Activated T-helper 2 cell treated with anti-CD3 and anti-CD28 coated beads, Interferon-gamma antibody, Interleukin-2, Interleukin-4, amounts not matched to agents 10 μg/mL and 5 μg/mL and 100 μg/mL, durations not matched to agents 14 hours and 24 hours and 36 hours (primary cell): ENCODE data around the gene TMEM178B. TPM values are rescaled to one million over a fixed set of nuclear protein-coding genes. Genes with fewer than 3 reads are reported as not detected.

Experiments
- DNase-seq: peaks from one replicate; pipeline ENCODE4 v3.0.0; 2021; ENCODE audit warnings: low spot score
- H3K27ac Mint-ChIP-seq: one replicate; pipeline ENCODE4 v1.8.0; 2021; ENCODE audit warnings: mixed read lengths
- H3K27me3 Mint-ChIP-seq: one replicate; pipeline ENCODE4 v1.8.0; 2021; ENCODE audit warnings: low read depth, mixed read lengths
- H3K36me3 Mint-ChIP-seq: one replicate; pipeline ENCODE4 v1.8.0; 2021; ENCODE audit warnings: low read depth, mixed read lengths
- H3K4me1 Mint-ChIP-seq: one replicate; pipeline ENCODE4 v1.8.0; 2021; ENCODE audit warnings: low read depth, mixed read lengths
- H3K4me3 Mint-ChIP-seq: one replicate; pipeline ENCODE4 v1.8.0; 2021; ENCODE audit warnings: low read depth, mild to moderate bottlenecking, moderate library complexity, mixed read lengths
- H3K9me3 Mint-ChIP-seq: one replicate; pipeline ENCODE4 v1.8.0; 2021; ENCODE audit warnings: mixed read lengths
- intact Hi-C: fragments of 100-400 bp; cut with micrococcal nuclease; formaldehyde crosslinking; loops from one replicate; pipeline ENCODE4 v1.15.1; 2023
- total RNA-seq: library from RNA; stranded (reverse); gene quantifications from 2 replicates; pipeline ENCODE4 v1.2.3, GENCODE V29; 2022

TMEM178B gene
- total RNA-seq, 1 donor from 2014 or later = 0.30 TPM

- intact Hi-C loops = no loop called here
- no peak for DNase-seq
- Mint-ChIP-seq H3K36me3 (no peaks in the 10 kb centered on the region), H3K9me3 (peaks cover 14% of the 10 kb centered on the region), H3K4me1 (peaks cover 11% of the 10 kb centered on the region), H3K27me3 (peaks cover 60% of the 10 kb centered on the region), H3K27ac (no peak overlapping the region), H3K4me3 (peak overlapping the region; percentile 55)
These were observed 438.0 kb downstream of the TMEM178B start for GRCh38 chr7:141511676-141512396.

DNA sequence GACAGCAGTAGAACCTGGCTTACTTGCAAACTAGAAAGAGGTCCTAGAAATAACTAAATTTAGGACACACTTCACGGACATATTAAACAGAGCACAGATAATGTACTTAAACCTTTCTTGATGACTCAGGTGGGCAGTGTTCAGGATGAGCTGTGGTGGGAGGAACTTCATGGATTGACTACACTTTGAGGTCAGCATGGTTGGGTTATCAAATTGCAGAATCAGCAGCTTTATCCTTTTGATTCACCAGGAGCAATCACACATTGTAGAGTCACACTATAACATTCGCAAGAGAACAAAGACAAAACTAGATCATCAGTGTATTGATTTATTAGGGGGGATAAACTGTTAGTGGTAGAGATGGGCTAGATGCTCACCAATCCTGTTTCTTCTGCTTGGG lies 438.7 kb downstream of the TMEM178B start:
- Mint-ChIP-seq H3K36me3 (no peaks in the 10 kb centered on the region), H3K27ac (no peak overlapping the region), H3K9me3 (peaks cover 14% of the 10 kb centered on the region), H3K4me3 (peak overlapping the region; percentile 55), H3K4me1 (peaks cover 11% of the 10 kb centered on the region), H3K27me3 (peaks cover 65% of the 10 kb centered on the region)
- no peak for DNase-seq
- intact Hi-C loops = no loop called here

DNA sequence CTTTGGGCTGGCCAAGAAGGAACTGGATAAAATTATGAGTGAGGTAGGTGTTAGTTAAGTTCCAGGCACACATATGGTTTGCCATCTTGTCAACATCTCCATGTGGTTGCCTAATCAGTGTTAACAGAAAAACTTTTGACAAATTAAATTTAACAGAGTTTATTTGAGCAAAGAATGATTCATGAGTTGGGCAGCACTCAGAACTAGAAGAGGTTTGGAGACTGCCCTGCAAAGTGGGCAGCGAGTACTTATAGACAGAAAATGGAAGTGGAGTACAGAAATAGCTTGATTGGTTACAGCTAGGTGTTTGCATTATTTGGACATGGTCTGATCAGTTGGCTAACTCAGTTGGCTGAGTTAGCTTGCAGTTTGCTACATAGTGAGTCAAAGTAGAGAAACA lies 439.9 kb downstream of the TMEM178B start:
- H3K4me1 Mint-ChIP-seq = peaks cover 11% of the 10 kb centered on the region
- intact Hi-C loops = no loop called here
- H3K27me3 Mint-ChIP-seq = peaks cover 66% of the 10 kb centered on the region
- no peaks in the 10 kb centered on the region for H3K36me3 Mint-ChIP-seq
- H3K4me3 Mint-ChIP-seq = no peak overlapping the region
- H3K27ac Mint-ChIP-seq = no peak overlapping the region
- DNase-seq = no peak
- peaks cover 14% of the 10 kb centered on the region for H3K9me3 Mint-ChIP-seq

DNA sequence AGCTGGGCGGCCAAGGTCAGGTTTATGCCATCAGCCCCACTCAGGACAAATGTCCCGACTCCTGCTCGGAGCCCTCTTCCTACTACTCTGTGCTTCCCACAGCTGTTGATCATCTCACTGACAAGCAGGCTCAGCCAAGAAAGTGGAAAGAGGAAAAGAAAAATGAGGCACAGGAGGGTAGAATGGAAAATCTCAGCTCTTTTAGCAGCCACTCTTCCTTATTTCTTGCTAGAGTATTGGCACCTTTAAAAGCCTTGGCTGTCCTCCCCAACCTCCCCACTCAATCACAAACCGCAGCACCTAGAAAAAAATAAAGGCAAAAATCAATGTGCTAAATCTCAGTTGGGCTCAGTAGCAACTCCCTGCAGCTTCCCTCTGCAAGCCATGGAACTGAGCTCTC lies 442.1 kb downstream of the TMEM178B start:
- intact Hi-C loops = no loop called here
- H3K4me1 Mint-ChIP-seq = peaks cover 11% of the 10 kb centered on the region
- H3K27me3 Mint-ChIP-seq = peaks cover 57% of the 10 kb centered on the region

DNA sequence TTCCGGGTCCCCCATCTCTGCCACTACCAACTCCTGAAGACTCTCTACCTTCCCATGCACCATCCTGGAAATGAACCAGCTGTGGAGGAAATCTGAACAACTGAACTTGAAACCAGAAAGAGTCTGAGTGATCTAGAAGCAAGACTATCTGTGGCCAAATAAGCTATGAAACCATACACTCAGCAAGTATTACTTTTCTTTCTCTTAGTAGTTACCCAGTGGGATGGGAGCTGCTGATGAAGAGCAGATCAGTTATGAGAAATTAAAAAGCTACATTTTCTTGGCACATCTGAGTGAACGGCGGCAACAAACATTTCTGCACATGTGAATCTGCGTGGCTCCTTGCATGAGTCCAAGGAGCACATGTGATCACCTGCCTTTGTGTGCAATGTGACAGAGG lies 445.8 kb downstream of the TMEM178B start:
- peaks cover under 1% of the 10 kb centered on the region for H3K9me3 Mint-ChIP-seq
- intact Hi-C loops = no loop called here
- peaks cover 4% of the 10 kb centered on the region for H3K4me1 Mint-ChIP-seq
- H3K36me3 Mint-ChIP-seq = no peaks in the 10 kb centered on the region
- no peak for DNase-seq
- H3K4me3 Mint-ChIP-seq = no peak overlapping the region
- H3K27me3 Mint-ChIP-seq = peaks cover 29% of the 10 kb centered on the region
- no peak overlapping the region for H3K27ac Mint-ChIP-seq

More for the DNA sequence above, 442.1 kb downstream of the TMEM178B start:
- Mint-ChIP-seq H3K9me3 (peaks cover 14% of the 10 kb centered on the region), H3K36me3 (no peaks in the 10 kb centered on the region), H3K27ac (no peak overlapping the region), H3K4me3 (no peak overlapping the region)
- DNase-seq = no peak

- Mint-ChIP-seq H3K9me3 (no peaks in the 10 kb centered on the region), H3K4me3 (no peak overlapping the region), H3K4me1 (peaks cover 4% of the 10 kb centered on the region), H3K27ac (no peak overlapping the region), H3K36me3 (no peaks in the 10 kb centered on the region), H3K27me3 (peaks cover 30% of the 10 kb centered on the region)
- DNase-seq = no peak
- intact Hi-C loops = no loop called here
These were observed 448.9 kb downstream of the TMEM178B start for GRCh38 chr7:141522657-141523342.

DNA sequence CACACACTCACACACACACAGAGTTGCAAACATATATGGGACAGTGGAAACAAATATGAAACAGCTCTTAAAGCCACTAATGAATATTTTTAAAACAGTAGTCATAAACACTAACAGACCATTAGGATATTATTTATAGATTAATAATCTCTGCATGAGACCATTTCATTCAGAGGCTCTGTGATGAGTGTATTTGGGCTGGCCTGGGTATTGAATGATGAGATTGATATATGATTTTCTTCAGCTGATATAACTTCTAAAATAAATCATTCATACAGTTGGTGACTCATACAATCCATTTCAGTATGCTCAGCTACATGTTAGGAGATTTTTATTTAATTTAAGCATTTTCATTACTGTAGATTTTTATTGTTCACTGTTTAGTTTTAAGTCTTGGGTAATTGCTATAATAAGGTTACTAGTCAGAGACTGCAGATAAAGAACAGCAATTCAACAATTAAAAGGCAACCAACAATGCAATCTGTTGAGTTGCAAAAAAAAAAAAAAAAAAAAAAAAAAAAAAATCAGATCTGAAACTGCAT lies 452.2 kb downstream of the TMEM178B start:
- Mint-ChIP-seq H3K27me3 (peaks cover 35% of the 10 kb centered on the region), H3K4me1 (peaks cover 4% of the 10 kb centered on the region), H3K9me3 (no peaks in the 10 kb centered on the region), H3K27ac (no peak overlapping the region), H3K4me3 (no peak overlapping the region), H3K36me3 (no peaks in the 10 kb centered on the region)
- intact Hi-C loops = no loop called here
- DNase-seq = no peak

GRCh38 chr7:141527076-141527475 lies 453.2 kb downstream of the TMEM178B start:
- Mint-ChIP-seq H3K4me3 (no peak overlapping the region), H3K9me3 (no peaks in the 10 kb centered on the region), H3K4me1 (peaks cover 4% of the 10 kb centered on the region), H3K27ac (no peak overlapping the region), H3K27me3 (peaks cover 35% of the 10 kb centered on the region), H3K36me3 (no peaks in the 10 kb centered on the region)
- DNase-seq = no peak
- intact Hi-C loops = no loop called here

DNA sequence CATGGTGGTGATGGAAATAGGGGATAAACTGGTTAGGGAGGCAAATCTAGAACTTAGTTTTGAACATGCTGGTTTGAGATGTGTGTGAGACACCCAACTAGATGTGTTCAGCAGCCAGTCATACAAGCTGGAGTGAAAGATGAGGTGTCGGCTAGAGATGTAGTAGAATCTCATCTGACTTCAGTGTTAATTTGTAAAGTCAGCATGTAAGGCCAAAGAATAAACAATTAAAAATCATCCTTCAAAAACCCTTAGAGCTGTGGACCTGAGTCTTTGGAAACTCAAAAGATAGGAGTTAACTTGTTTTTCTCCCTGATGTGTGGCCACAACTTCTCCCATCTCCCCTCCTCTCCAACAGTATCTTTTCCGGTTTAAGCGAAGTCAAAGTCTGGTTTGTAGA lies 454.5 kb downstream of the TMEM178B start:
- no peak overlapping the region for H3K27ac Mint-ChIP-seq
- H3K9me3 Mint-ChIP-seq = no peaks in the 10 kb centered on the region
- no peak for DNase-seq
- no peak overlapping the region for H3K4me3 Mint-ChIP-seq
- intact Hi-C loops = no loop called here
- no peaks in the 10 kb centered on the region for H3K36me3 Mint-ChIP-seq
- H3K27me3 Mint-ChIP-seq = peaks cover 35% of the 10 kb centered on the region
- H3K4me1 Mint-ChIP-seq = peaks cover under 1% of the 10 kb centered on the region

Other genes starting within 250 kb of the TMEM178B start
- 25.6 and 25.7 TPM in 2 replicates for gene BRAF, start 149.1 kb upstream of the TMEM178B start, total RNA-seq
- 67.4 and 70.0 TPM in 2 replicates for gene MRPS33, start 59.1 kb upstream of the TMEM178B start, total RNA-seq